Activated T-helper 1 cell treated with anti-CD3 and anti-CD28 coated beads, Interleukin-12 subunit alpha, Interleukin-12 subunit beta, Interleukin-2, Interleukin-4 antibody, amounts not matched to agents 30 ng/mL and 10 ng/mL and 1 ng/mL, durations not matched to agents 14 hours and 24 hours and 36 hours (primary cell): Measurements from ENCODE around the gene KRTAP9-4. TPM values are rescaled to one million over a fixed set of nuclear protein-coding genes. Genes with fewer than 3 reads are reported as not detected.
"Not testable (repeated sequence)": the region's sequence is repeated elsewhere in the genome, so short reads cannot be mapped to it uniquely, and the experiment has no call there.

Experiments
- DNase-seq: peaks from one replicate; pipeline ENCODE4 v3.0.0; 2021; ENCODE audit warnings: low spot score
- H3K27ac Mint-ChIP-seq: one replicate; pipeline ENCODE4 v1.8.0; 2021; ENCODE audit warnings: mild to moderate bottlenecking, mixed read lengths
- H3K27me3 Mint-ChIP-seq: one replicate; pipeline ENCODE4 v1.8.0; 2022; ENCODE audit warnings: mild to moderate bottlenecking, moderate library complexity, mixed read lengths; ENCODE audit not compliant: insufficient read depth
- H3K36me3 Mint-ChIP-seq: one replicate; pipeline ENCODE4 v1.8.0; 2021; ENCODE audit warnings: low read depth, mixed read lengths
- H3K4me1 Mint-ChIP-seq: one replicate; pipeline ENCODE4 v1.8.0; 2021; ENCODE audit warnings: low read depth, mixed read lengths
- H3K4me3 Mint-ChIP-seq: one replicate; pipeline ENCODE4 v1.8.0; 2021; ENCODE audit warnings: mild to moderate bottlenecking, moderate library complexity, mixed read lengths
- H3K9me3 Mint-ChIP-seq: one replicate; pipeline ENCODE4 v1.8.0; 2021; ENCODE audit warnings: mixed read lengths
- intact Hi-C: fragments of 100-400 bp; cut with micrococcal nuclease; formaldehyde crosslinking; loops from one replicate; pipeline ENCODE4 v1.15.1; 2024
- total RNA-seq: library from RNA; stranded (reverse); gene quantifications from 2 replicates; pipeline ENCODE4 v1.2.3, GENCODE V29; 2022

The KRTAP9-4 gene
- not detected in 2 replicates for total RNA-seq

GRCh38 chr17:41249637-41250240, at the start of gene KRTAP9-4:
Gene KRTAP9-4, plus strand, starts transcription at chr17:41249687. Its CDS starts 34 bp downstream, at chr17:41249721.
- H3K9me3 Mint-ChIP-seq, H3K27ac Mint-ChIP-seq, H3K4me1 Mint-ChIP-seq, H3K36me3 Mint-ChIP-seq, H3K4me3 Mint-ChIP-seq, DNase-seq: not testable (repeated sequence)
- peaks cover 25% of the 10 kb centered on the region for H3K27me3 Mint-ChIP-seq
- intact Hi-C loops = loop anchor here (1.0 kb wide), 1 partner anchor 10 kb away; no protein-coding TSS in a partner anchor

GRCh38 chr17:41211845-41212466, 37.5 kb upstream of the KRTAP9-4 start:
- intact Hi-C loops = no loop called here
- no peaks in the 10 kb centered on the region for H3K36me3 Mint-ChIP-seq
- no peak overlapping the region for H3K4me3 Mint-ChIP-seq
- H3K27ac Mint-ChIP-seq = no peak overlapping the region
- no peaks in the 10 kb centered on the region for H3K9me3 Mint-ChIP-seq
- no peaks in the 10 kb centered on the region for H3K4me1 Mint-ChIP-seq
- peaks cover 15% of the 10 kb centered on the region for H3K27me3 Mint-ChIP-seq
- DNase-seq = no peak

GRCh38 chr17:41212524-41213169, 36.8 kb upstream of the KRTAP9-4 start:
- no peak overlapping the region for H3K4me3 Mint-ChIP-seq
- peaks cover 15% of the 10 kb centered on the region for H3K27me3 Mint-ChIP-seq
- no peak for DNase-seq
- no peak overlapping the region for H3K27ac Mint-ChIP-seq
- no peaks in the 10 kb centered on the region for H3K9me3 Mint-ChIP-seq
- H3K4me1 Mint-ChIP-seq = no peaks in the 10 kb centered on the region
- intact Hi-C loops = no loop called here
- H3K36me3 Mint-ChIP-seq = no peaks in the 10 kb centered on the region

GRCh38 chr17:41215681-41216080, 33.8 kb upstream of the KRTAP9-4 start:
- DNase-seq = no peak
- intact Hi-C loops = no loop called here
- H3K4me3 Mint-ChIP-seq = no peak overlapping the region
- no peaks in the 10 kb centered on the region for H3K4me1 Mint-ChIP-seq
- no peaks in the 10 kb centered on the region for H3K36me3 Mint-ChIP-seq
- peaks cover 2% of the 10 kb centered on the region for H3K27me3 Mint-ChIP-seq
- no peak overlapping the region for H3K27ac Mint-ChIP-seq
- H3K9me3 Mint-ChIP-seq = peaks cover 3% of the 10 kb centered on the region

- intact Hi-C loops = no loop called here
- H3K4me3 Mint-ChIP-seq = no peak overlapping the region
Measured at GRCh38 chr17:41223821-41224220, 25.7 kb upstream of the KRTAP9-4 start.

GRCh38 chr17:41226051-41226450, 23.4 kb upstream of the KRTAP9-4 start:
- intact Hi-C loops = no loop called here
- Mint-ChIP-seq H3K4me1 (no peaks in the 10 kb centered on the region), H3K9me3 (no peaks in the 10 kb centered on the region), H3K27ac (no peak overlapping the region), H3K36me3 (no peaks in the 10 kb centered on the region), H3K4me3 (no peak overlapping the region), H3K27me3 (peaks cover 8% of the 10 kb centered on the region)
- DNase-seq = no peak

More at GRCh38 chr17:41223821-41224220, 25.7 kb upstream of the KRTAP9-4 start:
- H3K36me3 Mint-ChIP-seq = no peaks in the 10 kb centered on the region
- no peak for DNase-seq
- H3K27me3 Mint-ChIP-seq = peaks cover 6% of the 10 kb centered on the region
- H3K27ac Mint-ChIP-seq = no peak overlapping the region
- H3K9me3 Mint-ChIP-seq = peaks cover 3% of the 10 kb centered on the region
- no peaks in the 10 kb centered on the region for H3K4me1 Mint-ChIP-seq

GRCh38 chr17:41226598-41227095, 22.8 kb upstream of the KRTAP9-4 start, which contains the start of gene KRTAP9-2:
Gene KRTAP9-2, plus strand, starts transcription at chr17:41226648. Its CDS starts 7 bp downstream, at chr17:41226655.
- H3K4me1 Mint-ChIP-seq, H3K27ac Mint-ChIP-seq, H3K27me3 Mint-ChIP-seq, H3K36me3 Mint-ChIP-seq, intact Hi-C loops, DNase-seq, H3K4me3 Mint-ChIP-seq, H3K9me3 Mint-ChIP-seq: not testable (repeated sequence)

GRCh38 chr17:41230094-41230493, 19.4 kb upstream of the KRTAP9-4 start:
- Mint-ChIP-seq H3K27ac (no peak overlapping the region), H3K27me3 (peaks cover 6% of the 10 kb centered on the region), H3K9me3 (no peaks in the 10 kb centered on the region), H3K4me3 (no peak overlapping the region), H3K36me3 (no peaks in the 10 kb centered on the region), H3K4me1 (no peaks in the 10 kb centered on the region)
- DNase-seq = no peak
- intact Hi-C loops = no loop called here

GRCh38 chr17:41231731-41232130, 17.8 kb upstream of the KRTAP9-4 start:
- intact Hi-C loops = no loop called here
- DNase-seq = no peak

GRCh38 chr17:41232399-41233105, 16.9 kb upstream of the KRTAP9-4 start, which contains the start of gene KRTAP9-3:
Gene KRTAP9-3, plus strand, starts transcription at chr17:41232449. Its CDS starts 53 bp downstream, at chr17:41232502.
- H3K27me3 Mint-ChIP-seq, H3K9me3 Mint-ChIP-seq, H3K36me3 Mint-ChIP-seq, H3K27ac Mint-ChIP-seq, DNase-seq, H3K4me1 Mint-ChIP-seq, H3K4me3 Mint-ChIP-seq, intact Hi-C loops: not testable (repeated sequence)

More at GRCh38 chr17:41231731-41232130, 17.8 kb upstream of the KRTAP9-4 start:
- H3K4me1 Mint-ChIP-seq = no peaks in the 10 kb centered on the region
- H3K4me3 Mint-ChIP-seq = no peak overlapping the region
- H3K27ac Mint-ChIP-seq = no peak overlapping the region
- no peaks in the 10 kb centered on the region for H3K9me3 Mint-ChIP-seq
- no peaks in the 10 kb centered on the region for H3K36me3 Mint-ChIP-seq
- peaks cover 8% of the 10 kb centered on the region for H3K27me3 Mint-ChIP-seq

GRCh38 chr17:41237116-41237515, 12.4 kb upstream of the KRTAP9-4 start:
- H3K27ac Mint-ChIP-seq, H3K4me1 Mint-ChIP-seq, H3K4me3 Mint-ChIP-seq, H3K27me3 Mint-ChIP-seq, intact Hi-C loops, DNase-seq, H3K36me3 Mint-ChIP-seq, H3K9me3 Mint-ChIP-seq: not testable (repeated sequence)

- DNase-seq, H3K4me1 Mint-ChIP-seq, H3K4me3 Mint-ChIP-seq, H3K27ac Mint-ChIP-seq, H3K27me3 Mint-ChIP-seq, intact Hi-C loops, H3K36me3 Mint-ChIP-seq, H3K9me3 Mint-ChIP-seq: not testable (repeated sequence)
Measured at GRCh38 chr17:41237949-41238437, 11.5 kb upstream of the KRTAP9-4 start, which contains the start of gene KRTAP9-8. Gene KRTAP9-8, plus strand, starts transcription at chr17:41237999. Its CDS starts 53 bp downstream, at chr17:41238052.
